Stimulated activated naive B cell treated with anti-CD40 and anti-IgM and Interleukin-4, amounts not matched to agents 10 μg/mL and 1 μg/mL and 100 μg/mL, for 72 hours (primary cell): ENCODE results near the gene IL15RA.

Experiments used
- ATAC-seq, 2 donors: fragments of 150-1000 bp; cut with Tn5 transposase; replicated peaks; 2 replicates each; pipeline ENCODE4 v1.10.0; 2021; ENCODE audit warnings: moderate library complexity in 1 of 2
- DNase-seq: peaks from one replicate; pipeline ENCODE4 v3.0.0; 2021
- H3K27ac Mint-ChIP-seq: one replicate; pipeline ENCODE4 v1.8.0; 2022; ENCODE audit warnings: mild to moderate bottlenecking, mixed read lengths
- H3K27me3 Mint-ChIP-seq, 2 donors: one replicate each; pipeline ENCODE4 v1.8.0; 2022; ENCODE audit warnings: mixed read lengths in 2 of 2
- H3K36me3 Mint-ChIP-seq, 2 donors: one replicate each; pipeline ENCODE4 v1.8.0; 2022; ENCODE audit warnings: mixed read lengths in 2 of 2, mild to moderate bottlenecking in 1 of 2
- H3K4me1 Mint-ChIP-seq, 2 donors: one replicate each; pipeline ENCODE4 v1.8.0; 2022; ENCODE audit warnings: mixed read lengths in 2 of 2, mild to moderate bottlenecking in 1 of 2
- H3K4me3 Mint-ChIP-seq, 2 donors: one replicate each; pipeline ENCODE4 v1.8.0; 2022; ENCODE audit warnings: mild to moderate bottlenecking in 2 of 2, mixed read lengths in 2 of 2, moderate library complexity in 1 of 2
- H3K9me3 Mint-ChIP-seq, 2 donors: one replicate each; pipeline ENCODE4 v1.8.0; 2022; ENCODE audit warnings: mixed read lengths in 2 of 2, mild to moderate bottlenecking in 1 of 2

The IL15RA gene

DNA sequence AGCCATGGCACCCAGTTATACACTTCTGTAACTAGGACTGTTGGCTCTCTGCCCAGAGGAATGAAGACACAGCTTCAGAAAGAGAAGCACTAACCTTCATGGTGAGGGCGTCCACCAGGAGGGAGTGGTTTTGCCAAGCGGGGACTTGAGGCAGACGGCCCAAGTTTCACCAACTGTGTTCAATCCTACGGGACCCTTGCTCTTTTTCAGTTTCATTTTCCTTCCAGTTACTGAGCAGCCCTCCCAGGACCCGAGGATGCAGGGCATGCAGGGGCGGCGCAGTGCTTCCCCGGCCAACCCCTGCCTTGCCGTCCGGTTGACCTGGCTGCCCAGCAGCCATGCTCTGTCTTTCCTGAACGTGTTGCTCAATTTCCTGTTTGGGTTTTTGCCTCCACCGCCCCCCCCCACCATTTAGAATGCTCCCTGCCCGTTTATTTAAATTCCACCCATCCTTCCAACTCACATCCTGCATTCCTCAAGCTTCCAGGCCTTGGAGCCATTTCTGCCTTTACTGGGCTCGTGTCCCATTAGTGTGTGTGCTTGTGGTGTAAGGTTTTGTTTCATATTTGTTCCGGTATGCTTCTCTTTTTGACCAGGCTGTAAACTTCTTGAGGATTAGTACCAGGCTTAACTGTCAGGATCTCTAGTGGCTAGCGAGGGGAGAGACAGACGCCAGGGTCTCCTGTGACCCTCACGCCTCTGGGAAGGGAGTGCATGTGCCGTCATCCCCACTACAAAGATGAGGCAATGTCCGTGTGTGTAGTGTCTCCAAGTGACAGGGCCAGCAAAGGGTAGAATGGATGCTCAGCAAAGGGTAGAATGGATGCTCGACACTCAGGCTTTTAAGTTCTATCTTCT lies 31.6 kb downstream of the IL15RA start:
- H3K27ac Mint-ChIP-seq, result peak overlapping the region; percentile 53
- peaks cover 9 to 13% of the 10 kb centered on the region in 2 donors for H3K4me1 Mint-ChIP-seq
- ATAC-seq (peak; percentile 17 to 19), DNase-seq (no peak)
- H3K9me3 Mint-ChIP-seq, result no peaks in the 10 kb centered on the region
- no peaks in the 10 kb centered on the region for H3K27me3 Mint-ChIP-seq
- peaks cover 3% of the 10 kb centered on the region in 2 donors for H3K36me3 Mint-ChIP-seq
- peak overlapping the region; percentile 39 to 83 for H3K4me3 Mint-ChIP-seq

DNA sequence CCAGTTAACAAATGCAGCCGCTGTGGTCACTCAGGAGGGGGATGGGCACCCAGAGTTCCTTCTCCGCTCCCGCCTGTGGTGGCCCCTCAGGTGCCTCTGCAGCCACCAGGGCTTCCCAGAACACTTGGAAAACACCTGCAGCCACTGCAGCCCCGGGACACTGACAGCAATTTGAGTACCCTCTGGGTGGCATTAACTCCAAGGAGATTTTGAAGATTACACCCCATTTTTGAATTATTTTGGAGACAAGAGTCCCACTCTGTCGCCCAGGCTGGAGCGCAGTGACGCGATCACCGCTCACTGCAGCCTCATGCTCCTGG lies 32.2 kb downstream of the IL15RA start:
- DNase-seq (no peak), ATAC-seq (no peak)
- Mint-ChIP-seq H3K27me3 (no peaks in the 10 kb centered on the region), H3K4me3 (peak overlapping the region in 1 of 2 donors; percentile 83), H3K9me3 (no peaks in the 10 kb centered on the region), H3K27ac (no peak overlapping the region), H3K4me1 (peaks cover 9 to 13% of the 10 kb centered on the region in 2 donors), H3K36me3 (peaks cover 3% of the 10 kb centered on the region in 2 donors)

DNA sequence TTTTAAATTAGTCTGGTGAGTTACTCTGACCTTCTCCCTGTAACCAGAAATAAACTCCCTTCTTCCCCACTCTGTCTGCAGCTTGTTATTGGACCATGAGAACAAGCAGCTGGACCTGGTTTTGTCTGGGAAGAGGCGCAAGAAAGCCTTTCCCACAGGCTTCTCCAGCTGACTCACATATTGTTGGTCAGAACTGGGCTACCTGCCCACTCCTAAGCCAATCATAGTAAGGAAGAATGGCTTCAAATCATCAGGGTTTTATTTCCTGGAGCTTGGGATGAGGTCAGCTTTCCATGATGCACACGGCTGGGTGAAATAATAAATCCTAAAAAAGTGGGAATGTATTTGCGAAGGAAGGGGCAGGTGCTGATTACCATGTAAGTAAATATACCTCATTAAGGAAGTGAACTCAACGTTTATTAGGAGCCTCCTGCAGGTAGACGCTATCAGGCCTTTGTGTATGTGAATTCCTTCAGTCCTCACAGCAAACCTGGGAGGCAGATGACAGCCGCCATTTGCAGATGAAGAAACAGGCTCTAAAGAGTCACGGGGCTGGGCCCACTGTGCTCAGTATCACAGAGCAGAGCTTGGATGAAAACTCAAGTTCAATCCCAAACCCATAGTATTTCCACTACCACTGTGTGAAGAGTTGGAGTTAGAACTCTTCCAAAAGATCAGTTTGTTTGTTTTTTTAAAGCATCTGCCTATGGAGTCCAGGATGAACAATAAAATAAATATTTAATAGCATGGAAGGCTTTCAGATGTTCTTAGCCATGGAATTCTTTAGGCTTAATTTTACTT lies 32.8 kb downstream of the IL15RA start:
- Mint-ChIP-seq H3K9me3 (no peaks in the 10 kb centered on the region), H3K27me3 (no peaks in the 10 kb centered on the region), H3K4me1 (peaks cover 9 to 13% of the 10 kb centered on the region in 2 donors), H3K36me3 (peaks cover 3% of the 10 kb centered on the region in 2 donors), H3K27ac (no peak overlapping the region), H3K4me3 (no peak overlapping the region)
- ATAC-seq (no peak), DNase-seq (no peak)

DNA sequence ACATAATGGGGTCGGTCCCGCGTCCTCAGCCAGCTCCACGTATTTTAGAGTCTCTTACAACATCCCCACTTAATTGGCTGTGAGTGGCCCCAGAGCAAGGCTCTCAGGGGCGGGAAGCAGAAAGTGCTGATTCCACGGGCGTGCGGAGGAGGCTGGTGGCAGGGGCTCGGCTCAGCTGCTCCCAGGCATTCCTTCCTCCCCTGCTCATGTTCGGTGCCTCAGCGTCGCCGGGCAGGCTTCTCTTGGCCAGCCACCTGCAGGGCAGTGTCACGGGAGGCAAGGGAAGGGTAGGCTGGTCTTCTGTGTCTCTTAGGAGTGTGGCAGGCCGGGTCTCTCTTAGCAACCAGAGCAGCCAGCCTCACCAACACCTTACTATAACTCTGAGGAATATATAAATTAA lies 33.8 kb downstream of the IL15RA start:
- Mint-ChIP-seq H3K27me3 (no peaks in the 10 kb centered on the region), H3K4me3 (no peak overlapping the region), H3K9me3 (no peaks in the 10 kb centered on the region), H3K27ac (no peak overlapping the region), H3K4me1 (peaks cover 6 to 13% of the 10 kb centered on the region in 2 donors), H3K36me3 (peaks cover 2 to 5% of the 10 kb centered on the region in 2 donors)
- no peak for DNase-seq
- no peak for ATAC-seq

DNA sequence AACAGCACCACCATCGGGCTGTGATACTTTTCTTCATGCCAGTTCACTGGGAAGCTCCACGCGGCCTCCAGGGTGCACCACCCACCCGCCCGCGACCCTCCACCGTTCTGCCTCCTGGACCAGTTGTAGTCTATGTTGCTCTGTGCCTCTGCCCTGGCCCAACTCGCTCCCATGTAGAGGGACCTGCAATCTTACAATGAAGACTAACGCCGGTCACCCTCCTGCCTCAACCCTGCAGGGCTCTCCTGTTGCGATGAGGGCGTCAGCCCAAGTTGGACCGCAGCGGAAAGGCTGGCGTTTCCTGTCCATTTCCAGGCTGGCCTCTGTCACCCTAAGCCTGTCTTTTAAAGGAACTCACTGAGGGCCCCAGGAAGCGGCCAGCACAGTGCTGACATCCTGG lies 34.9 kb downstream of the IL15RA start:
- Mint-ChIP-seq H3K4me1 (peaks cover 6 to 13% of the 10 kb centered on the region in 2 donors), H3K36me3 (peaks cover 11 to 15% of the 10 kb centered on the region in 2 donors), H3K27me3 (no peaks in the 10 kb centered on the region), H3K27ac (no peak overlapping the region), H3K9me3 (no peaks in the 10 kb centered on the region), H3K4me3 (no peak overlapping the region)
- no peak for DNase-seq
- no peak for ATAC-seq

DNA sequence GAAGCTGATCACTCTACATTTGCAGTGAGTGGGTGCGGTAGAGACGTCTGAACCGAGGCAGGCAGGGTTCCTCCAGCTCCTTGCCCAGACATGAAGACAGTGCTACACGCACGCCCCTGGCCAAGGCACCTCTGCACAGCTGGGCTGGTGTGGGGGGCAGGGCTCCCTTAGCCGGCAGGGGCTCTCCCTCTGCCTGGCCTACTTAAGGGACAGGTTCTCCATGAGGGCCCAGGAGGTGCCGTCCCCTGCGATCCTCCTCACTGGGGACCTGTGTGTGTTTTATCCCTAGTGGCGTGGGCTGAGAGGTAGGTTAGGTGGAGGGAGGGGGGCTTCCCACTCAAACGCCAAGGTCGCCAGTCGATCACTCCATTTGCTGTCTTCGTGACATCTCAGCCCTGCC lies 35.3 kb downstream of the IL15RA start:
- H3K9me3 Mint-ChIP-seq, result no peaks in the 10 kb centered on the region
- no peak for ATAC-seq
- H3K36me3 Mint-ChIP-seq, result peaks cover 13 to 19% of the 10 kb centered on the region in 2 donors

DNA sequence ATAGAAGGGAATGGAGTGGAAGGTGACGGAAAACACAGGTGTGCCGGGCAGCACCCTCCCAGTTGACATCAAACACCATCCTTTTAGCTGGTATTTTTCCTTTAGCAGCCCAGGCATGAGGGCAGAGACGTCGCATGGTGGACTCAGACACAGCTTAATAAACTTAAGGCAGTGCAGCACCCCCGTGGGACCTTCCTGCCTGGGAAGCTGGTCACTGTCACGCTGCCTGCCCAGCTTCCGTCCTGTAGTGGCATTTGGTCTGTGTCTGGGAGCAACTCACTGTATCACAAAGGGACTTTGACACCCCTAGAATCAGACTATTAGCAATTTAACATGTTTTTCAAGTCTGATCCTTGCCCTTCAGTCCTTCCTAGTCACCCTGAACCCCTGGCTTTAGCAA lies 35.8 kb downstream of the IL15RA start:
- ATAC-seq, result no peak
- Mint-ChIP-seq H3K4me1 (peaks cover 6 to 13% of the 10 kb centered on the region in 2 donors), H3K4me3 (no peak overlapping the region), H3K27ac (no peak overlapping the region), H3K36me3 (peaks cover 16 to 23% of the 10 kb centered on the region in 2 donors), H3K27me3 (no peaks in the 10 kb centered on the region), H3K9me3 (no peaks in the 10 kb centered on the region)
- DNase-seq, result no peak

More for the DNA sequence above, 35.3 kb downstream of the IL15RA start:
- peaks cover 6 to 13% of the 10 kb centered on the region in 2 donors for H3K4me1 Mint-ChIP-seq
- no peaks in the 10 kb centered on the region for H3K27me3 Mint-ChIP-seq
- H3K4me3 Mint-ChIP-seq, result no peak overlapping the region
- DNase-seq, result no peak
- H3K27ac Mint-ChIP-seq, result no peak overlapping the region

DNA sequence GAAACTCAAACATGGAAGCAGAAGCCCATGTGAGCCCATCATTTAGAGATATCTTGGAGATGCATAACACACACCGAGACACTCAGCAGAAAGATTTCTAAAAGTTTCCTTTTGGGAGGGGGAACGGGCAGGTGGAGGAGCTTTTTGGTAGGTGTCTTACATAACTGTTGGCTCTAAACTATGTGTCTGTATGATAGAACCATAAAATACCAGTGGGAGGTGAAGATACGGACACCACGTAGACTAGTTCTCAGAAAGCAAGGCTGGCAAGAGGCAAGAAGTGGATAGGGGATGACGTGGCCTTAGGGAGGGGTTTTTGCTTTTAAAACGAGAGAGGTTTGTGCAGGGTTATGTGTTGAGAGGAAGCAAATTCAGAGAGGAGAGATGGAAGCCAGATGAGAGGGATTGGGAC lies 36.5 kb downstream of the IL15RA start:
- ATAC-seq (no peak), DNase-seq (no peak)
- no peaks in the 10 kb centered on the region for H3K27me3 Mint-ChIP-seq
- no peak overlapping the region for H3K27ac Mint-ChIP-seq
- no peak overlapping the region for H3K4me3 Mint-ChIP-seq
- no peaks in the 10 kb centered on the region for H3K9me3 Mint-ChIP-seq
- H3K4me1 Mint-ChIP-seq, result peaks cover 2 to 8% of the 10 kb centered on the region in 2 donors
- peaks cover 20 to 28% of the 10 kb centered on the region in 2 donors for H3K36me3 Mint-ChIP-seq

DNA sequence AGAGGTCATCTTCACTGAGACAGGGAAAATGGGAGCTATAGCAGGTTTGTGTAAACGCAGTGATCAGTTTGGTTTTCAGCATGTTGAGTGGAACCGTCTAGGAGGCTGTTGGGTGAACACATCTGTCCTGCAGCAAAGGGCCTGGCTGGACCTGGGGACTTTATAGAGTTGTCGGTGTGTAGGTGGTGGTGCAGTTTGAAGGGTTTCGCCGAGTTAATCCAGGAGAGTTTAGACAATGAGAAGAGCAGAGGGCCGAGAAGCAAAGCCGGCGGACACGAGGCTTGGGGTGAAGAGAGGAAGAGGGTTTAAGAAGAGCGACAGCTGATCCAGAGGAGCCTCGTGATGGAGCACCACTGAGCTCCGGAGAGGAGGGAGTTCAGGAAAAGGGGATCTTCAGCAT lies 39.1 kb downstream of the IL15RA start:
- H3K9me3 Mint-ChIP-seq, result no peaks in the 10 kb centered on the region
- ATAC-seq (no peak), DNase-seq (no peak)
- no peaks in the 10 kb centered on the region for H3K27me3 Mint-ChIP-seq
- H3K36me3 Mint-ChIP-seq, result peaks cover 25 to 39% of the 10 kb centered on the region in 2 donors
- no peaks in the 10 kb centered on the region for H3K4me1 Mint-ChIP-seq
- H3K27ac Mint-ChIP-seq, result peak overlapping the region; percentile 6
- no peak overlapping the region for H3K4me3 Mint-ChIP-seq

DNA sequence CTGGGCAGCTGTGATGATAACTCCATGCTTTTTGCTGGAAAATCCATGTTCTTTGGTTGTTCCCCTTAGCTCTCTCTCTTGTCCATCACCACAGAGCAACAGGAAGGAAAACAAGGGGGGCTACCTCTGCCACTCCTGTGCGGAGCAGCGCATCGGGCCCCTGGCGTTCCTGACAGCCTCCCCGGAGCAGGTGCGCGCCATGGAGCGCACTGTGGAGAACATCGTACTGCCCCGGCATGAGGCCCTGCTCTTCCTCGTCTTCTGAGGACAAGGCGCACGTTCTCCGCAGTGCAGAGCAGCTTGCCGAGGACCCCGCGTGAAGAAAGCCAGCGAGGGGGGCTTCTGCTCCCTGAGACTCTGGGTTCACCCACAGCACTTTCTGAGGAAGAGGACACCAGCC lies 40.3 kb downstream of the IL15RA start:
- Mint-ChIP-seq H3K9me3 (no peaks in the 10 kb centered on the region), H3K4me1 (no peaks in the 10 kb centered on the region), H3K27ac (no peak overlapping the region), H3K4me3 (no peak overlapping the region), H3K36me3 (peaks cover 33 to 49% of the 10 kb centered on the region in 2 donors), H3K27me3 (no peaks in the 10 kb centered on the region)
- ATAC-seq (no peak), DNase-seq (no peak)

DNA sequence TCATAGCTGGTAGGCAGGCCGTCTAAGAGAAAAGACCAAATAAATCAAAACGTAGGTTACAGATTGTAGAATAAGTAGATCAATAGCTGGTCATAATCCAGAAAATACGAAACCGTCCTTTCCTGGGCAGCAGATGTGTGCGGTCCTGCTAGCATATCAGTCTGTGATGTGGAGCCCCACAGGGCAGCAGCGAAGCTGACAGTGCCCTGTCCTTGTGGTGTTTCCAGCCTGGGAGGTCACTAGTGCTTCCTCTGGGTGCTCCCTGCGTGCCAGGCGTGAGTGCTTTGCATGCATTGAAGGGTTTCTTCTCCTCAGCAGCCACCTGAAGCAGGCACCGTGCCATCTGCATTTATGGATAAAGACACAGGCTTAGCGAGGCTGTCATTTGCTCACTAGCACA lies 41.7 kb downstream of the IL15RA start:
- DNase-seq (no peak), ATAC-seq (no peak)
- Mint-ChIP-seq H3K4me3 (no peak overlapping the region), H3K27ac (no peak overlapping the region), H3K4me1 (no peaks in the 10 kb centered on the region), H3K9me3 (no peaks in the 10 kb centered on the region), H3K27me3 (no peaks in the 10 kb centered on the region), H3K36me3 (peaks cover 36 to 61% of the 10 kb centered on the region in 2 donors)

DNA sequence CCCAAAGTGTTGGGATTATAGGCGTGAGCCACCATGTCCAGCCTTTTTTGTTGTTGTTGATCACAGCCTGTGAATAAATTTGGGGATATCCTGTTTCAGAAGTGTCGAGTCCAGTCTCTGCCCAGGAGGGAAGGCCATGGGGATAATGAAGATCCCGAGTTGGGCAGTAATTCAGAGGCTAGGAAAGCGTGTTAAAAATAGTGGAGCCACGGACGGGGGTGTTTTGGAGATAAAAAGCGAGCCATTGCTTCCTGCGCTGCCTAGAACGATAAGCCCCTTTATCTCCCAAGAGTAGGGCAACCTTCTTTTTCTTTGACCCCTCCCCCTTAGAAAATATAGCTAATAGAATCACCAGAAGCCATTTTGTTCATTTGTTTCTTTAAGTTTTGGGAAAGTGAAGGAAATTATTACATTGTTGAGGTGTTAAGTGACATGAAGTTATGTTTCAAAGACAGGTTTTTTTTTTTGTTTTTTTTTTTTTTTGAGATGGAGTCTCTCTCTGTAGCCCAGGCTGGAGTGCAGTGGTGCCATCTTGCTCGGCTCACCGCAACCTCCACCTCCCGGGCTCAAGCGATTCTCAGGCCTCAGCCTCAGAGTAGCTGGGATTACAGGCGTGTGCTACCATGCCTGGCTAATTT lies 43.3 kb downstream of the IL15RA start:
- no peak overlapping the region for H3K4me3 Mint-ChIP-seq
- peaks cover 0 to under 1% of the 10 kb centered on the region in 2 donors for H3K4me1 Mint-ChIP-seq
- H3K9me3 Mint-ChIP-seq, result no peaks in the 10 kb centered on the region
- DNase-seq (no peak), ATAC-seq (no peak)
- H3K36me3 Mint-ChIP-seq, result peaks cover 41 to 71% of the 10 kb centered on the region in 2 donors
- H3K27ac Mint-ChIP-seq, result peak overlapping the region; percentile 59
- no peaks in the 10 kb centered on the region for H3K27me3 Mint-ChIP-seq

DNA sequence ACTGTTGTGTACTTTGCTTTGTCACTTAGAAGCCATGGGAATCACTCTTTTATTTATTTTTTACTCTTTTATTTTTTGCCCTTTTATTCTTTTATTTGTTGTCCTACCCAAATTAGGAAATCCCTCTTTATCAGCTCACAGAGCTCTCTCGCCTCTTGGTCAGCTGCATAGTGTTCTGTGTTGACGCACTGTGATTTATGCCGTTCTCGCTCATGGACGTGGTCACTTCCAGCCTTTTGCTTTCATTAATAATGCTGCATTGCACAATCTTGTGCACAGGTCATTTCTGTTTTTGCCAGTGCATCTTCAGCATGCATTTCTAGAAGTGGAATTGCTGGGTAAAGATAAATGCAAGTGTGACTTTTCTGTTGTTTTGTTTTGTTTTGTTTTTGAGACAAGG lies 45.0 kb downstream of the IL15RA start:
- peaks cover 0 to 3% of the 10 kb centered on the region in 2 donors for H3K4me1 Mint-ChIP-seq
- H3K27me3 Mint-ChIP-seq, result no peaks in the 10 kb centered on the region
- ATAC-seq, result no peak
- no peak overlapping the region for H3K4me3 Mint-ChIP-seq
- no peak overlapping the region for H3K27ac Mint-ChIP-seq
- peaks cover 36 to 69% of the 10 kb centered on the region in 2 donors for H3K36me3 Mint-ChIP-seq
- DNase-seq, result no peak
- no peaks in the 10 kb centered on the region for H3K9me3 Mint-ChIP-seq

DNA sequence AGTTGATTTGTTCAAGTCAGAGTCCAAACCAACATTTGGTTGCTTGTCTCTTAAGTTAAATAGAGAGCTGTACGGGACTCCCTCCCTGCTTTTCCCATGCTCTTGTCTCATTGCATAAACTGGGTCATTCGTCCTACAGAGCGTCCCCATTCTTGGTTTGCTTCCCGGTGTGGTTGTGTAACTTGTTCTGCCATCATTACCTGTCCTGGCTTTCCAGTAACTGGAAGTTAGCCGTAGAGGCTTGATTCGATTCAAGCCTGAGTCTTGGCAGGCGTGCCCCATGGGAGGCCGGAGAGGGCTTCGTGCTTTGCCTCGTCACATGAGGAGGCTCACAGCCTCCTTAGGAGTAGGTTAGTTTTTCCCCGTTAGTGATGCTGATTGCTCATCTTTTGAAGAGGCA lies 47.1 kb downstream of the IL15RA start:
- Mint-ChIP-seq H3K36me3 (peaks cover 35 to 62% of the 10 kb centered on the region in 2 donors), H3K9me3 (no peaks in the 10 kb centered on the region), H3K4me3 (no peak overlapping the region), H3K4me1 (peaks cover 0 to 3% of the 10 kb centered on the region in 2 donors), H3K27me3 (no peaks in the 10 kb centered on the region), H3K27ac (no peak overlapping the region)
- no peak for DNase-seq
- no peak for ATAC-seq
